CD4-positive, alpha-beta memory T cell (primary cell): ENCODE measurements around the gene NRXN2. TPM values are rescaled to one million over a fixed set of nuclear protein-coding genes. Genes with fewer than 3 reads are reported as not detected.

ENCODE experiments used
- CTCF ChIA-PET: fragments of 350-600 bp; sonication (Branson Sonifier 250); formaldehyde crosslinking; loops from one replicate; lab custom pipeline; 2021; ENCODE audit warnings: inconsistent platforms; ENCODE audit not compliant: partially characterized antibody; lab: Charles Lee
- POLR2A ChIA-PET: fragments of 350-600 bp; sonication (Branson Sonifier 250); formaldehyde crosslinking; loops from one replicate; lab custom pipeline; 2021; ENCODE audit not compliant: partially characterized antibody; lab: Charles Lee
- DNase-seq, 5 donors: peaks; one replicate each; pipeline versions ENCODE4 v3.0.0 to v3.0.0-alpha.2; 2020 to 2022; ENCODE audit warnings: mixed read lengths in 1 of 5
- H3K27ac ChIP-seq: one replicate; pipeline ENCODE4 v1.7.0; 2013; ENCODE audit warnings: low read depth, low read length
- H3K27me3 ChIP-seq: 2 replicates; pipeline ENCODE4 v1.7.0; 2013; ENCODE audit warnings: mild to moderate bottlenecking, low read length, moderate library complexity; ENCODE audit not compliant: insufficient read depth
- H3K36me3 ChIP-seq: 2 replicates; pipeline ENCODE4 v1.7.0; 2013; ENCODE audit warnings: mild to moderate bottlenecking, low read length, moderate library complexity; ENCODE audit not compliant: insufficient read depth
- H3K4me1 ChIP-seq: 2 replicates; pipeline ENCODE4 v1.7.0; 2013; ENCODE audit warnings: mild to moderate bottlenecking, low read length, moderate library complexity; ENCODE audit not compliant: insufficient read depth
- H3K4me3 ChIP-seq, 2 donors: one replicate each; pipeline ENCODE4 v1.7.0; 2013; ENCODE audit warnings: low read length in 2 of 2, mild to moderate bottlenecking in 1 of 2
- H3K9me3 ChIP-seq, 2 donors: one replicate each; pipeline ENCODE4 v1.7.0; 2013; ENCODE audit warnings: low read length in 2 of 2, control low read depth in 1 of 2; ENCODE audit not compliant: control insufficient read depth in 1 of 2
- H3K27ac Mint-ChIP-seq, 7 donors: one replicate each; pipeline ENCODE4 v1.8.0; 2020 to 2021; ENCODE audit warnings: mixed read lengths in 7 of 7, mild to moderate bottlenecking in 6 of 7, inconsistent platforms in 3 of 7, moderate library complexity in 3 of 7
- H3K27me3 Mint-ChIP-seq, 2 donors: one replicate each; pipeline ENCODE4 v1.8.0; 2020 to 2021; ENCODE audit warnings: mixed read lengths in 2 of 2
- H3K36me3 Mint-ChIP-seq, 2 donors: one replicate each; pipeline ENCODE4 v1.8.0; 2020 to 2021; ENCODE audit warnings: mixed read lengths in 2 of 2, inconsistent platforms in 1 of 2, mild to moderate bottlenecking in 1 of 2
- H3K4me1 Mint-ChIP-seq, 4 donors: one replicate each; pipeline ENCODE4 v1.8.0; 2020 to 2021; ENCODE audit warnings: mixed read lengths in 4 of 4, mild to moderate bottlenecking in 1 of 4
- H3K4me3 Mint-ChIP-seq, 8 donors: one replicate each; pipeline ENCODE4 v1.8.0; 2020 to 2021; ENCODE audit warnings: mixed read lengths in 8 of 8, mild to moderate bottlenecking in 7 of 8, moderate library complexity in 6 of 8, inconsistent platforms in 3 of 8
- H3K9me3 Mint-ChIP-seq, 8 donors: one replicate each; pipeline ENCODE4 v1.8.0; 2020 to 2021; ENCODE audit warnings: mixed read lengths in 8 of 8, mild to moderate bottlenecking in 5 of 8, inconsistent platforms in 3 of 8, moderate library complexity in 1 of 8
- intact Hi-C: fragments of 100-400 bp; cut with micrococcal nuclease; formaldehyde crosslinking; loops from one replicate; pipeline ENCODE4 v1.15.1; 2023
- polyA plus RNA-seq, 2 donors: library from polyadenylated mRNA; unstranded; fragments of 300-500 nt; fragmentation: Illumina TruSeq; gene quantifications; one replicate each; pipeline ENCODE4 v1.2.3, GENCODE V29; 2021
- total RNA-seq, 2 experiments: library from RNA; stranded (reverse); gene quantifications; one replicate each; pipeline ENCODE4 v1.2.3, GENCODE V29; 2021

Gene NRXN2
- total and polyA plus RNA-seq, 4 experiments from 2014 or later = 0.30 TPM; not detected in 3

GRCh38 chr11:64604458-64605243 lies 118.3 kb downstream of the NRXN2 start:
- ChIA-PET POLR2A (no interaction called here), CTCF (no interaction called here)
- H3K4me1 ChIP-seq = no peaks in the 10 kb centered on the region
- no peak overlapping the region for H3K27ac ChIP-seq
- H3K9me3 ChIP-seq = no peaks in the 10 kb centered on the region
- no peaks in the 10 kb centered on the region for H3K27me3 ChIP-seq
- no peaks in the 10 kb centered on the region for H3K36me3 ChIP-seq
- Mint-ChIP-seq H3K9me3 (no peaks in the 10 kb centered on the region), H3K27me3 (peaks cover 2 to 10% of the 10 kb centered on the region in 2 donors), H3K4me1 (no peaks in the 10 kb centered on the region), H3K36me3 (no peaks in the 10 kb centered on the region), H3K27ac (no peak overlapping the region), H3K4me3 (no peak overlapping the region)
- H3K4me3 ChIP-seq = no peak overlapping the region
- DNase-seq = no peak
- intact Hi-C loops = no loop called here

DNA sequence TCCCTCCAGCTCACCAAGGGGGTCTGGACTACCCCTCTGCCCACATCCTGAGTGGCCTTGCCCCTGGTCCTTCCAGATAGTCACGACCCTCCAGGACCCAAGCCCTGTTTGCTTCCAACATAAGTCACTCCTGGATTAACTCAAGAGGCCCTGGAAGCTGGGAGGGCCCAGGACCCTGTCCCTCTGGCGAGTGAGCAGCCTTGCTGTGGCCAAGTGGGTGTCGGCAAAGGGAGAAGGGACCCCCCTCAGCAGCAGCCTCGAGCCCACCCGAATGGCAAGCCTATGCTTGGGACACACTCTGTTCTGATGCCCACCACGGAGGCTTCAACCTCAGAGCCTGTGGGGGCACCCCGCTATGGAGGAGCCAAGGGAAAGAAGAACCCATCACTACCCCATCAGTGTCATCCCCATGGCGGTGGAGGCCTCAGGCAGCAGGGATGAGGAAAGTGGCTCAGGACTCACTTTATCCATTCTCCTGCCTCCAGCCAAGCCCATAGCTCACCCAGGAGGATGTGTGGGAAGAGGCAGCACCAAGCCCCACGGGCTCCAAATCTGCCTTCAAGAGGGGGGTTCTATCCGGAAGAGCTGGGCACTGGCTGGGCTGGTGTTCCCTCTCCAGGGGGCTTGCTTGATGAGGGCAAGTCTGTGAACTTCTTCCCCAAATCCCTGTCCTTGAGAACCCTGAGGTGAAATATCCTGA lies 119.4 kb downstream of the NRXN2 start:
- no peaks in the 10 kb centered on the region for H3K27me3 ChIP-seq
- H3K36me3 ChIP-seq = no peaks in the 10 kb centered on the region
- H3K27ac Mint-ChIP-seq = no peak overlapping the region
- H3K27ac ChIP-seq = no peak overlapping the region
- intact Hi-C loops = no loop called here
- POLR2A ChIA-PET = no interaction called here
- H3K9me3 ChIP-seq = no peaks in the 10 kb centered on the region
- H3K4me1 Mint-ChIP-seq = no peaks in the 10 kb centered on the region
- H3K9me3 Mint-ChIP-seq = no peaks in the 10 kb centered on the region
- no peak overlapping the region for H3K4me3 Mint-ChIP-seq
- H3K4me1 ChIP-seq = no peaks in the 10 kb centered on the region
- DNase-seq = no peak
- H3K27me3 Mint-ChIP-seq = peaks cover 2 to 10% of the 10 kb centered on the region in 2 donors
- H3K36me3 Mint-ChIP-seq = no peaks in the 10 kb centered on the region
- CTCF ChIA-PET = no interaction called here
- no peak overlapping the region for H3K4me3 ChIP-seq

GRCh38 chr11:64602466-64603070 lies 120.4 kb downstream of the NRXN2 start:
- Histone ChIP-seq H3K36me3 (no peaks in the 10 kb centered on the region), H3K27me3 (no peaks in the 10 kb centered on the region), H3K9me3 (no peaks in the 10 kb centered on the region), H3K4me3 (no peak overlapping the region), H3K4me1 (no peaks in the 10 kb centered on the region), H3K27ac (no peak overlapping the region)
- H3K9me3 Mint-ChIP-seq = no peaks in the 10 kb centered on the region
- ChIA-PET CTCF (no interaction called here), POLR2A (no interaction called here)
- intact Hi-C loops = no loop called here
- no peak overlapping the region for H3K27ac Mint-ChIP-seq
- DNase-seq = no peak
- peaks cover 2 to 10% of the 10 kb centered on the region in 2 donors for H3K27me3 Mint-ChIP-seq
- no peak overlapping the region for H3K4me3 Mint-ChIP-seq
- no peaks in the 10 kb centered on the region for H3K36me3 Mint-ChIP-seq
- H3K4me1 Mint-ChIP-seq = no peaks in the 10 kb centered on the region

DNA sequence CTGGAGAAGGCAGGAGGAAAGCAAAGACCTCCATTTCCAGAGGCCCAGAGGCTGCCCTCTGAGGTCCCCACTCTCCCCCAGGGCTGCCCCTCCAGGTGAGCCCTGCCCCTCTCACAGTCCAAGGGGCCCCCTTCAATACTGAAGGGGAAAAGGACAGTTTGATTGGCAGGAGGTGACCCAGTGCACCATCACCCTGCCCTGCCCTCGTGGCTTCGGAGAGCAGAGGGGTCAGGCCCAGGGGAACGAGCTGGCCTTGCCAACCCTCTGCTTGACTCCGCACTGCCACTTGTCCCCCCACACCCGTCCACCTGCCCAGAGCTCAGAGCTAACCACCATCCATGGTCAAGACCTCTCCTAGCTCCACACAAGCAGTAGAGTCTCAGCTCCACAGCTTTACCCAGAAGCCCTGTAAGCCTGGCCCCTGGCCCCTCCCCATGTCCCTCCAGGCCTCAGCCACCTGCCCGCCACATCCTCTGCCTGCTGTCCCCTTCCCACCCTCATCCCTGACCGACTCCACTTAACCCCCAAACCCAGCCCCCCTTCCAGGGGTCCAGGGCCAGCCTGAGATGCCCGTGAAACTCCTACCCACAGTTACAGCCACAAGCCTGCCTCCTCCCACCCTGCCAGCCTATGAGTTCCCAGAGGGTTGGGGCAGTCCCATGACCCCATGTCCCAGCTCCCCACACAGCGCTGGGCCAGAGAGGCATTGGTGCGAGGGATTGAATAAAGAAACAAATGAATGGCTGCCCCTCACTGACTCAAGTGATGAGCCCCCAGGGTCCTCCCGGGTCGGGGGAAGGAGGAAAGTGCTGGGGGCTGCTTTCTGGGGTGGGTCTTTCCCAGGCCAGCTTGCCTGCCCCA lies 121.2 kb downstream of the NRXN2 start:
- ChIA-PET CTCF (no interaction called here), POLR2A (no interaction called here)
- no peaks in the 10 kb centered on the region for H3K4me1 ChIP-seq
- no peaks in the 10 kb centered on the region for H3K27me3 ChIP-seq
- no peaks in the 10 kb centered on the region for H3K36me3 ChIP-seq
- no peak overlapping the region for H3K27ac ChIP-seq
- Mint-ChIP-seq H3K4me3 (no peak overlapping the region), H3K27me3 (peaks cover 2 to 10% of the 10 kb centered on the region in 2 donors), H3K4me1 (no peaks in the 10 kb centered on the region), H3K9me3 (no peaks in the 10 kb centered on the region), H3K36me3 (no peaks in the 10 kb centered on the region), H3K27ac (no peak overlapping the region)
- no peaks in the 10 kb centered on the region for H3K9me3 ChIP-seq
- no peak overlapping the region for H3K4me3 ChIP-seq
- no peak for DNase-seq
- intact Hi-C loops = no loop called here

- H3K9me3 ChIP-seq = no peaks in the 10 kb centered on the region
- no peak for DNase-seq
- CTCF ChIA-PET = no interaction called here
- intact Hi-C loops = no loop called here
- Mint-ChIP-seq H3K4me1 (no peaks in the 10 kb centered on the region), H3K4me3 (no peak overlapping the region), H3K9me3 (no peaks in the 10 kb centered on the region), H3K36me3 (no peaks in the 10 kb centered on the region), H3K27ac (no peak overlapping the region), H3K27me3 (peaks cover 2 to 5% of the 10 kb centered on the region in 2 donors)
- H3K4me1 ChIP-seq = no peaks in the 10 kb centered on the region
- H3K27me3 ChIP-seq = no peaks in the 10 kb centered on the region
- no peak overlapping the region for H3K4me3 ChIP-seq
- H3K36me3 ChIP-seq = no peaks in the 10 kb centered on the region
- POLR2A ChIA-PET = no interaction called here
- no peak overlapping the region for H3K27ac ChIP-seq
Observed at GRCh38 chr11:64600281-64600992, 122.6 kb downstream of the NRXN2 start.

GRCh38 chr11:64599698-64600211 lies 123.2 kb downstream of the NRXN2 start:
- Histone ChIP-seq H3K36me3 (no peaks in the 10 kb centered on the region), H3K4me3 (no peak overlapping the region), H3K4me1 (no peaks in the 10 kb centered on the region), H3K9me3 (no peaks in the 10 kb centered on the region), H3K27ac (no peak overlapping the region), H3K27me3 (no peaks in the 10 kb centered on the region)
- Mint-ChIP-seq H3K4me1 (no peaks in the 10 kb centered on the region), H3K36me3 (no peaks in the 10 kb centered on the region), H3K27ac (peak overlapping the region in 1 of 7 donors; percentile 35), H3K27me3 (peaks cover 0 to 3% of the 10 kb centered on the region in 2 donors), H3K9me3 (no peaks in the 10 kb centered on the region), H3K4me3 (no peak overlapping the region)
- ChIA-PET CTCF (no interaction called here), POLR2A (no interaction called here)
- DNase-seq = no peak
- intact Hi-C loops = no loop called here
